ENCODE data around the gene ZFP14. TPM values are rescaled to one million over a fixed set of nuclear protein-coding genes. Genes with fewer than 3 reads are reported as not detected.
A peak's percentile ranks its signal among the peaks of the same experiment; 100 is the strongest.
"Not testable (repeated sequence)": the region's sequence is repeated elsewhere in the genome, so short reads cannot be mapped to it uniquely, and the experiment has no call there.

The ZFP14 gene
- total RNA-seq, 1 donor from 2014 or later: 13.9 TPM

DNA sequence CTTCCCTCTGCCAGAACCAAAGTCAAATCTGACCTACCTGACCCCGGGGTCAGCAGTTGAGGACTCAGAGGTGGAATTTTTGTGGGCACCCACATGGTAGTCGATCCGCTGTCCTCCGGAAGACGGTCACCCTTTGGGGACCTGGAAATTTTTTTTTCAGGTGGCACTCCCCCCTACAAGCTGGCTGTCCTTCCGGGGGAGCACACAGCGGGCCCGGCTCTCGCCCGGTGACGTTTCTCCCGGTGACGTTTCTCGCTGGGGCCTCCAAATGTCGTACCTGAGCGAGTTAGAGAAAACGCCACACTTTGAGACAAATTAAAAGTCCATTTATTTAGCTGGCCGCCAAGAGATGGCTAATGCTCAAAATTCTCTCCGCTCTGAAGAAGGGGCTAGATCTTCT is 48.8 kb downstream of the ZFP14 start:
- TF ChIP-seq, protein P1, sequence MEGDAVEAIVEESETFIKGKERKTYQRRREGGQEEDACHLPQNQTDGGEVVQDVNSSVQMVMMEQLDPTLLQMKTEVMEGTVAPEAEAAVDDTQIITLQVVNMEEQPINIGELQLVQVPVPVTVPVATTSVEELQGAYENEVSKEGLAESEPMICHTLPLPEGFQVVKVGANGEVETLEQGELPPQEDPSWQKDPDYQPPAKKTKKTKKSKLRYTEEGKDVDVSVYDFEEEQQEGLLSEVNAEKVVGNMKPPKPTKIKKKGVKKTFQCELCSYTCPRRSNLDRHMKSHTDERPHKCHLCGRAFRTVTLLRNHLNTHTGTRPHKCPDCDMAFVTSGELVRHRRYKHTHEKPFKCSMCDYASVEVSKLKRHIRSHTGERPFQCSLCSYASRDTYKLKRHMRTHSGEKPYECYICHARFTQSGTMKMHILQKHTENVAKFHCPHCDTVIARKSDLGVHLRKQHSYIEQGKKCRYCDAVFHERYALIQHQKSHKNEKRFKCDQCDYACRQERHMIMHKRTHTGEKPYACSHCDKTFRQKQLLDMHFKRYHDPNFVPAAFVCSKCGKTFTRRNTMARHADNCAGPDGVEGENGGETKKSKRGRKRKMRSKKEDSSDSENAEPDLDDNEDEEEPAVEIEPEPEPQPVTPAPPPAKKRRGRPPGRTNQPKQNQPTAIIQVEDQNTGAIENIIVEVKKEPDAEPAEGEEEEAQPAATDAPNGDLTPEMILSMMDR (IDR thresholded peaks at IDR 0.05; ENCODE audit: unreplicated experiment): no peak
- peak overlapping the region; percentile 93 for H3K4me3 Mint-ChIP-seq
- peak overlapping the region; percentile 95 for H3K27ac Mint-ChIP-seq
- H3K4me1 Mint-ChIP-seq: peaks cover 35% of the 10 kb centered on the region
- no peak for DNase-seq (ENCODE audit: low spot score in 2 of 2, unreplicated experiment in 2 of 2)
- H3K36me3 Mint-ChIP-seq: peaks cover 47% of the 10 kb centered on the region
- H3K27me3 Mint-ChIP-seq (ENCODE audit: low read depth): no peaks in the 10 kb centered on the region
- peaks cover 3% of the 10 kb centered on the region for H3K9me3 Mint-ChIP-seq

DNA sequence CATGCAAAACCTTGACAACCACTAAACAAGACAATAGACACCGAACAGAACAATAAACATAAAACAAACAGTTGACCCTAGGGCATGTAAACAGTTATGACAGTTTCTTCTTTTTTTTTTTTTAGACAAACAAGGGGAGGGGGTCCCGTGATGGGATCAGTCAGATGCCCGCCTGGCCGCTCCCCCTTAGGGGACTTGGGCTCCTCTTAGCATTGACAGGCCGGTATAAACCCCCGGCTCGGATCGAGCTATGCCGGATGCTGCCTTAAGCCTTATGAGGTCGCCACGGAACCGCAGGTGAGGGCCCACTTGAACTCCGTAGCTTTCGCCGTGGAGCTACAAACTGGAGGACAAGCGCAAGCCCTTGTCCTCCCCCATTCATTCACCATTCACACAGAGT is 49.5 kb downstream of the ZFP14 start:
- Mint-ChIP-seq H3K4me1 (peaks cover 35% of the 10 kb centered on the region), H3K27ac (peak overlapping the region; percentile 78), H3K36me3 (peaks cover 52% of the 10 kb centered on the region), H3K4me3 (peak overlapping the region; percentile 93)
- not testable (repeated sequence) for DNase-seq (ENCODE audit: low spot score in 2 of 2, unreplicated experiment in 2 of 2); H3K9me3 Mint-ChIP-seq; H3K27me3 Mint-ChIP-seq (ENCODE audit: low read depth)

DNA sequence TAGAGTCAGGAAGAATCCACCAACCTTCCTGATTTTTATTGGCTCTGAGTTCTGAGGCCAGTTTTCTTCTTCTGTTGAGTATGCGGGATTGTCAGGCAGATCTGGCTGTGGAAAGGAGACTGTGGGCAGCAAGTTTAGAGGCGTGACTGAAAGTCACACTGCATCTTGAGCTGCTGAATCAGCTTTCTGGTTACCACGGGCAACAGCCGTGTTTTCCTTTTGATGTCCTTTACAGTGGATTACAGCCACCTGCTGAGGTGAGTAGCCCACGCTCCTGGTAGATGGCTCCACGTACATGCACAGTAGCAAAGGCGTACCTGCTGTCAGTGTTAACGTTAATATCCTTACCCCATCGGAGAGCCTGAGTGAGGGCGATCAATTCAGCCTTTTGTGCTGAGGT is 52.4 kb downstream of the ZFP14 start:
- H3K27ac Mint-ChIP-seq; H3K9me3 Mint-ChIP-seq; H3K4me3 Mint-ChIP-seq; DNase-seq (ENCODE audit: low spot score in 2 of 2, unreplicated experiment in 2 of 2); H3K27me3 Mint-ChIP-seq (ENCODE audit: low read depth): not testable (repeated sequence)
- peaks cover 65% of the 10 kb centered on the region for H3K36me3 Mint-ChIP-seq
- peaks cover 23% of the 10 kb centered on the region for H3K4me1 Mint-ChIP-seq

DNA sequence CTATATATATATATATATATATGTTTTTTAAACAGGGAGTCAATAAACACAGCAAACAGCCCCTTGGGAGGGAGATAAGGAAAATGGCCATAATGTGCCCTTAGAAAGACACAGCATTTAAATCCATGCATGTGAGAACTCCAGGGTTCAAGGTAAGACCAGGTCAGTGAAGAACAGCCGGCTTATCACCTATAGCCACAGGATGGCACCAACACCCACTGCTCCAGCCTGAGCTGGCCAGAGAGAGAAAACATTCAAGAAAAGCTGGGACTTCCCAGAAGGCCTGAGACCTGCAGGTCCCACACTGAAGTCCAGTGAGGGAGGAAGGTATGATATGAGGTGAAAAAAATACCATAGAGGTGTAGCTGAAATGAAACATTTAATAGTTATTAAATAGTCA is 63.8 kb downstream of the ZFP14 start:
- not testable (repeated sequence) for H3K4me1 Mint-ChIP-seq; H3K9me3 Mint-ChIP-seq; DNase-seq (ENCODE audit: low spot score in 2 of 2, unreplicated experiment in 2 of 2); H3K27ac Mint-ChIP-seq; H3K4me3 Mint-ChIP-seq; H3K27me3 Mint-ChIP-seq (ENCODE audit: low read depth)
- H3K36me3 Mint-ChIP-seq: peaks cover 28% of the 10 kb centered on the region

DNA sequence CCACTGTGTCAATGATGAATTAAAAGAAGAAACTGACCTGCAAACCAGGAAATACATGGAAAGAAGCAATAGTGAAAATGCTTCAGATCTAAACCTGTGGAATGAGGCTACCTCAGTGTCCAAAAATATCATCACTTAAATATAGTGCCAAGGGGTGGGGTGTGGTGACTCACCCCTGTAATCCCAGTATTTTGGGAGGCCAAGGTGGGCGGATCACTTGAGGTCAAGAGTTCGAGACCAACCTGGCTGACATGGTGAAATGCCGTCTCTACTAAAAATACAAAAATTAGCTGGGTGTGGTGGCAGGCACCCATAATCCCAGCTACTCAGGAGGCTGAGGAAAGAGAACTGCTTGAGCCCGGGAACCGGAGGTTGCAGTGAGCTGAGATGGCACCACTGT is 64.9 kb downstream of the ZFP14 start:
- not testable (repeated sequence) for H3K4me3 Mint-ChIP-seq; DNase-seq (ENCODE audit: low spot score in 2 of 2, unreplicated experiment in 2 of 2); H3K9me3 Mint-ChIP-seq; H3K4me1 Mint-ChIP-seq; H3K27me3 Mint-ChIP-seq (ENCODE audit: low read depth); H3K27ac Mint-ChIP-seq
- H3K36me3 Mint-ChIP-seq: peaks cover 27% of the 10 kb centered on the region

DNA sequence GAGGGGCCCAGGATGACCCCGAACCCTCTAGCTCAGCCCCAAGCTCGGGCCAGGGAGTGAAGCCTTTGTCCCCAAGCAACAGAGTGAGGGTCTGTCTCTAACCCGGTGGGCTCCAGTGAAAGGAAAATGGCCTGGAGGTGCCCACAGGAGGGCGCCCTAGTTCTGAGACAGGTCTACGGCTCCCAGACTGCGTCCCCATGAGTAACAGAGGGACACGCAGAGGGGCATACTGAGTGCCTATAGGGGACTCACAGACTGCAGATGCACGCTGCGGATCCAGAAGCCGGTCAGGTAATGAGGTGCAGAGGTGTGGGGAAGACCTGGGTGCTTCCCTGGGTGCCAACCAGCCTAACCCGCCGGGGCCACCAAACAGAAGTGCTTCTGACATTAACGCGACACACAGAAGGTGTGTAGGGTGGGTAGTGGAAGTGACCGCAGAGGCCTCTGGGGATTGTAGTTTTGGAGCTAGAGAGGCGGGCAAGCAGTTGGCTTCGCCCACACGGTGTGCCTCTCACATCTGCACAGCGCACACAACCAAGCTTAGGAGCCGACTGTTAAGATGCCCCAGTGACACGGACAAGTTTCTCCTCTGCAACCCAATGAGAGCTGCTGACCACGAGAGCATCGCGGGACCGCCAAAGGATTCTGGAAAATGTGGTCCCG is 67.8 kb downstream of the ZFP14 start:
- not testable (repeated sequence) for H3K9me3 Mint-ChIP-seq; H3K27ac Mint-ChIP-seq; H3K4me1 Mint-ChIP-seq; H3K4me3 Mint-ChIP-seq; H3K27me3 Mint-ChIP-seq (ENCODE audit: low read depth); DNase-seq (ENCODE audit: low spot score in 2 of 2, unreplicated experiment in 2 of 2)
- peaks cover 20% of the 10 kb centered on the region for H3K36me3 Mint-ChIP-seq

DNA sequence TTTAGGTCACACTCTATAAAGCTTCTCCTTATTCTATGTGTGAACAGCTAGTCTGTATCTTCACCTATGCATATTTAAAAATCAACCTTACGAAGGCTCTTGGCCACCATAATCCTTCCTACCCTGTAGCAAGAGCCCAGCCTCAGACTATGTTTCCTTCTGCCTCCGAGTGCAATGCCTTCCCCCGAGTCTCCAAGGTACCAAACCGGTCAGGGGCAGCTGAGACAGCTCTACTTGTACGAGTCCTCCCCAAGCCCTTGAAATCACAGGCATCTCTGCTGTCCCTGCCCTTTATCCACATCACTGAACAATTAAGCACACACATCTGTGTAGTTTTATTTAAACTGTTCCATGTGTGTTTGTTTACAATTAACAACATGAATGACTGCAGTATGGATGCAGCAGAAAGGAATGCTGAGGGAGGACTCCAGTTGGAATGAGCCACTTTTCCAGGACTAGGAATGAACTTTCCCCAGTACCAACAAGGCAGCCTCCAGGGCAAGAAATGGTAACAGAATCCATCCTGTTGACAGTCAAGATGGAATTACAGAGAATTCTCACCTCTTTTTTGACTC is 68.5 kb downstream of the ZFP14 start:
- not testable (repeated sequence) for DNase-seq (ENCODE audit: low spot score in 2 of 2, unreplicated experiment in 2 of 2); H3K4me1 Mint-ChIP-seq; H3K27ac Mint-ChIP-seq; H3K9me3 Mint-ChIP-seq; H3K4me3 Mint-ChIP-seq; H3K27me3 Mint-ChIP-seq (ENCODE audit: low read depth)
- H3K36me3 Mint-ChIP-seq: peaks cover 16% of the 10 kb centered on the region

DNA sequence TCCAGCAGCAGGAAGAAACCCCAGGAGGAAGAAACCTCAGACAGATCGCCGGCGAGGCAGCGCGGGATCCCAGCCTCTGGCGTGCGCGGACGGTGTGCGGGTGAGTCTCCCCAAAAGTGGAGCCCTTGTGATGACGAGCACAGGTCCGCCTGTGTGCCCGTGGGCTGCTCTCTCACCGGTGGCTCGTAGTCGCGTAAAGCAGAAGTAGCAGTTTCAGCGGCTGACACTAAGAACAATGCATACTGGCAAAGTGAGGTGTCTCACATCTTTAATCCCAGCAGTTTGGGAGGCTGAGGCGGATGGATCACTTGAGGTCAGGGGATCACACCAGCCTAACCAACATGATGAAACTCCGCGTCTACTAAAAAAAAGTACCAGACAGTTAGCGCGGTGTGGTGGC is 69.2 kb downstream of the ZFP14 start:
- H3K27ac Mint-ChIP-seq; DNase-seq (ENCODE audit: low spot score in 2 of 2, unreplicated experiment in 2 of 2); H3K4me3 Mint-ChIP-seq; H3K9me3 Mint-ChIP-seq; H3K4me1 Mint-ChIP-seq; H3K27me3 Mint-ChIP-seq (ENCODE audit: low read depth): not testable (repeated sequence)
- peaks cover 14% of the 10 kb centered on the region for H3K36me3 Mint-ChIP-seq

DNA sequence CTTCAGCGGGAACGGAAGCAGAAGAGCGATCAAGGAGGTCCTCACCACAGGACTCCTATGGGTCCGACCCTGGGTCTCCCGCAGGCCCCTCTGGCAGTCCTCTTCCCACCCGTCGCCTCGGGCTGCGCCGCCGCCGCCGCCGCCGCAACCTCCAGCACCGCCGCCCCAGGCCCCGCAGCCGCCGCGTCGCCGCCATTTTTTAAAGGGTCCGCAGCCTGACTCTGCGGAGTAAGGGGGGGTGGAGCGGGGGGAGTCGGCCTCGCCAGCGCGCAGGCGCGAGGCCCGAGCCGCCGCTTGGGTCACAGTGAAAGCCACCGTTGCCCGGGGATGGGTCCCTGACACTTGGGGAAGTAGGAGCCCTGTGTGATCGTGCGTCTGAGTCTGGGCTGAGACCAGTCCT is 69.7 kb downstream of the ZFP14 start:
- not testable (repeated sequence) for H3K4me3 Mint-ChIP-seq; DNase-seq (ENCODE audit: low spot score in 2 of 2, unreplicated experiment in 2 of 2); H3K27ac Mint-ChIP-seq; H3K27me3 Mint-ChIP-seq (ENCODE audit: low read depth); H3K4me1 Mint-ChIP-seq; H3K9me3 Mint-ChIP-seq
- H3K36me3 Mint-ChIP-seq: peaks cover 10% of the 10 kb centered on the region

DNA sequence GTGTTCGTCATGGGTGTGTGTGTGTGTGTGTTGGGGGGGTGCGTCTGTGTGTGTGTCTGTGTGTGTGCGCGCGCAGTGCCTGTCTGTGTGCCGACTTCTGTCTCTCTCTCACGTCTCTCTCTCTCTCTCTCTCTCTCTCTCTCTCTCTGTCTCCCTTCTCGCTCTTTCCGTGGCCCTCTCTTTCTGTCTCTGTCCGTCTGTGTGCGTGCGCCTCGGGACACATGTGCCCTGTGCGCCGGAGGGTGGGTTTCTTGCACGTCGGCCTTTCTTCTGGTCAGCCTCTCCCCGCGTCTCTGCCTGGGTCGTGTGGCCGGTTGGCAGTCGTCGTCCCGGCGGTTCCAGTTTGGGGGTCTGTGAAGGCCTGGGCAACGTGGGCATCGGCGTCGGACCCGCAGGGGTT is 86.7 kb downstream of the ZFP14 start:
- H3K36me3 Mint-ChIP-seq; H3K4me1 Mint-ChIP-seq; H3K27ac Mint-ChIP-seq; H3K9me3 Mint-ChIP-seq; DNase-seq (ENCODE audit: low spot score in 2 of 2, unreplicated experiment in 2 of 2); H3K27me3 Mint-ChIP-seq (ENCODE audit: low read depth); H3K4me3 Mint-ChIP-seq: not testable (repeated sequence)

Other genes with a start within 250 kb of the ZFP14 start
- 425 to 453 TPM (median 451 TPM) in 3 replicates for gene CAPNS1, start 239.1 kb downstream of the ZFP14 start, total RNA-seq
- not detected in 3 replicates for gene COX7A1, start 226.8 kb downstream of the ZFP14 start, total RNA-seq
- gene ZNF565, start 164.5 kb downstream of the ZFP14 start, total RNA-seq: 7.1 to 9.1 TPM (median 8.9 TPM) in 3 replicates
- 126 to 132 TPM (median 131 TPM) in 3 replicates for gene ZNF146, start 164.1 kb downstream of the ZFP14 start, total RNA-seq
- gene ZFP82, start 39.4 kb upstream of the ZFP14 start, total RNA-seq: 14.9 to 15.6 TPM (median 15.5 TPM) in 3 replicates
- gene ZNF566, start 110.4 kb upstream of the ZFP14 start, total RNA-seq: 19.2 to 19.6 TPM (median 19.6 TPM) in 3 replicates
- 26.7 to 32.8 TPM (median 29.2 TPM) in 3 replicates for gene ZNF260, start 149.1 kb upstream of the ZFP14 start, total RNA-seq
- 29.0 to 33.5 TPM (median 32.0 TPM) in 3 replicates for gene ZNF529, start 194.1 kb upstream of the ZFP14 start, total RNA-seq
- 21.1 to 22.2 TPM (median 21.2 TPM) in 3 replicates for gene ZNF382, start 226.1 kb upstream of the ZFP14 start, total RNA-seq

Data from mesothelial cell of epicardium (in vitro differentiated cells).